Ovary (tissue), 3 donors: ENCODE measurements around the gene IMMT.

Experiments
- CTCF ChIP-seq, 3 donors: fragments of 450-650 bp in 2 of 3; fragments of 200-600 bp in 1 of 3; IDR thresholded peaks; one replicate each; pipeline versions ENCODE4 v1.5.1 to v1.8.0; 2016 to 2022; ENCODE audit warnings: antibody characterized with exemption in 3 of 3, mild to moderate bottlenecking in 1 of 3
- POLR2A ChIP-seq: fragments of 450-650 bp; IDR thresholded peaks from one replicate; pipeline ENCODE4 v1.6.1; 2017; ENCODE audit warnings: antibody characterized with exemption, mild to moderate bottlenecking, moderate library complexity
- donor health status: DM: no; HTN: no; CAD: no.

GRCh38 chr2:86158286-86158685, 37.0 kb downstream of the IMMT start:
- no peak for TF ChIP-seq CTCF (IDR thresholded peaks at IDR 0.05)
- no peak for TF ChIP-seq POLR2A
